ENCODE data around the gene HERPUD1.
"Not testable (repeated sequence)": the region's sequence is repeated elsewhere in the genome, so short reads cannot be mapped to it uniquely, and the experiment has no call there.

Gene HERPUD1

DNA sequence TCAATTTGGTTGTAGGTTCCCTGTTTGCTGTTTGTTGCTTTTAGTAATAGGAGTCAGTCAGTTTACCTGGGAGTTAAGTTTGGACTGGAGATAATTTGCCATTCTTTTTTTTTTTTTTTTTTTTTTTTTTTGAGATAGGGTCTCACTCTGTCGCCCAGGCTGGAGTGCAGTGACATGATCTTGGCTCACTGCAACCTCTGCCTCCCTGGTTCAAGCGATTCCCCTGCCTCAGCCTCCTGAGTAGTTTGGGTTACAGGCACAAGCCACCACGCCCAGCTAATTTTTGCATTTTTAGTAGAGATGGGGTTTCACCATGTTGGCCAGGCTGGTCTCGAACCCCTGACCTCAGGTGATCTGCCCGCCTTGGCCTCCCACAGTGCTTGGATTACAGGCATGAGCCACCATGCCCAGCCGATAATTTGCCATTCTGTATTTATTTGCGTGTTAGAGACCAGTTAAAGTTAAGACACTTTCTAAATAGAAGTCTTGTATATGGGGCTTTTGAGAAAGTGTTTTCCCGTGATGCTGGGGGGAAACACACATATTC is 2.7 kb downstream of the HERPUD1 start:
- not testable (repeated sequence) for DNase-seq (ENCODE audit: low read depth)

DNA sequence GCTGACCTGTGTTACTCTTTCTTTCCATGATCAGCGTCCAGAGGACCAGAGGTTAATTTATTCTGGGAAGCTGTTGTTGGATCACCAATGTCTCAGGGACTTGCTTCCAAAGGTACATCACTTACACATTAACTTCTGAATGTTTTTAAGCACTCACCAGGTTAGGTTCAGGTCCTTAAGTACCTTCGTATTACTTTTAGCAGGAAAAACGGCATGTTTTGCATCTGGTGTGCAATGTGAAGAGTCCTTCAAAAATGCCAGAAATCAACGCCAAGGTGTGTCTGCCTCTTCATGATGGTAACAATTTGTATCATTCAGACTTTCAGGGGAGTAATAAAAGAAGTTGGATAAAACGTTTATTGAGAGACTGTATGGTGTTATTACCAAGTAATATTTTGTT is 3.3 kb downstream of the HERPUD1 start:
- DNase-seq (ENCODE audit: low read depth), result no peak

DNA sequence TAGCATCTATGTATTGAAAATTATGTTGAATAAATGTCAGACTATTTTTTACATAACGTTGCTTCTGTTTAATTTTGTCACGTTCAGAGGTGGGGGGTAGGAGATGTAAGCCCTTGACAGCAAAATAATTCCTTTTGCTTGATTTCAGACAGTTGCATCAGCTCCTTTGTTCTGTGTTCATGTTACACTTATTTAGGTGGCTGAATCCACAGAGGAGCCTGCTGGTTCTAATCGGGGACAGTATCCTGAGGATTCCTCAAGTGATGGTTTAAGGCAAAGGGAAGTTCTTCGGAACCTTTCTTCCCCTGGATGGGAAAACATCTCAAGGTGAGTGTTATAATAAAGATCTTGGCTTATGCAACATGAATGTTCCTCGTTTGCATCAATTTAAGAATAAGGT is 4.5 kb downstream of the HERPUD1 start:
- no peak for DNase-seq (ENCODE audit: low read depth)

DNA sequence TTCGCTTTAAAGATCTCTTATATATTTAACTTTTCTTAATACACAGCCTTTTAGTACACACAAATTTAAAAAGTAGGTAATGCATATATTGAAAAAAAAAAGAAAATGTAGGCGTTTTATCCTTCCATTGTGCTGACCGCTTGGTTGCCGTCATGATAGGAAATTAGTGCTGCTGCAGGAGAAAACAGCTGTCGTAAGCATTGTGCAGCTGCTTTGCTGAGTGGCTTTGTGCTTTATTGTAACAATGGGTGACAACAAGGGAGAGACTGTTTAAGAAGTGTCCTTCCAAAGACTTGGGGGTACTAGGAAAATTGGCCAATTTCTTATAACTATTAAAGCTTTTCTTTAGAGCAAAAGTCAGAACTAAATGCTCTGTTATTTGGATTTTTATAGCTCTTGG is 5.0 kb downstream of the HERPUD1 start:
- DNase-seq (ENCODE audit: low read depth), result no peak

DNA sequence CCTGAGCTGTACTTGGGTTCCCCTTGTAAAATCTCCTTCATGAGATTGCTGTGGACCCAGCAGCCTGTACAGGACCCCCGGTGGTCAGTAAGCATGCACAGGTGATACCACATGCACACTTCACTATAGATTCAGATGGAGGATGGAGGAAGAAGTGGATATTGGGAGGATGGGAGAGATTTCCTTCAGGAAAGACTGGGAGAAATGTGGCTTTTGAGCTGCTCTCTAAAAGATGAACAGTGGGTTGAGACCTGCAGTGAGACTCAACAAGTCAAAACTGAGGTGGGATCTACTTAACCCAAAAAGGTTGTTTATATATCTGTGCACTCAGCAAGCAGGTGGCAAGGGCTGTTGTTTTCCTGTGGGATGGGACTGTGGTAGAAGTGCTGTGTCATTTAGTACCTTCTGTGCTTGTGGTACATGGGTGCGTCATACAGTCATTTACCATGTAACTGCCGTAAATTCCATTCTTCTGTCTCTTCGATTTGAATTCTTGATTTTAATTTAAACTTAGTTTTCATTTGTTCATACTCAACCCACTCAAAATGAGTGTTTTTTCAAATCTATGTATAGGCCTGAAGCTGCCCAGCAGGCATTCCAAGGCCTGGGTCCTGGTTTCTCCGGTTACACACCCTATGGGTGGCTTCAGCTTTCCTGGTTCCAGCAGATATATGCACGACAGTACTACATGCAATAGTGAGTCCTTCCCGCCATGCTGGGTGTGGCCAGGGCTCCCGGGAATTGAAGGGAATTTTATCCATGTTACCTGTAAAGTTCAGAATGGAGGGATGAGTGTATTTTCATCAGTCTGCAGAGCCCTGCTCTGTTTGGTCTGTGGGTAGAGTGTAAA is 6.9 kb downstream of the HERPUD1 start:
- DNase-seq (ENCODE audit: low read depth), result peak; percentile 23

DNA sequence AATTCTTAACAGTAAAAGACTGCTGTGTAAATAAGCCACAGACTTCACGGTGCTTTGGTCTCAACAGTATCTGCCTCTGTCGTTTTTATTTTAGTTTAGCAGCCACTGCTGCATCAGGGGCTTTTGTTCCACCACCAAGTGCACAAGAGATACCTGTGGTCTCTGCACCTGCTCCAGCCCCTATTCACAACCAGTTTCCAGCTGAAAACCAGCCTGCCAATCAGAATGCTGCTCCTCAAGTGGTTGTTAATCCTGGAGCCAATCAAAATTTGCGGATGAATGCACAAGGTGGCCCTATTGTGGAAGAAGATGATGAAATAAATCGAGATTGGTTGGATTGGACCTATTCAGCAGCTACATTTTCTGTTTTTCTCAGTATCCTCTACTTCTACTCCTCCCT is 7.9 kb downstream of the HERPUD1 start:
- no peak for DNase-seq (ENCODE audit: low read depth)

DNA sequence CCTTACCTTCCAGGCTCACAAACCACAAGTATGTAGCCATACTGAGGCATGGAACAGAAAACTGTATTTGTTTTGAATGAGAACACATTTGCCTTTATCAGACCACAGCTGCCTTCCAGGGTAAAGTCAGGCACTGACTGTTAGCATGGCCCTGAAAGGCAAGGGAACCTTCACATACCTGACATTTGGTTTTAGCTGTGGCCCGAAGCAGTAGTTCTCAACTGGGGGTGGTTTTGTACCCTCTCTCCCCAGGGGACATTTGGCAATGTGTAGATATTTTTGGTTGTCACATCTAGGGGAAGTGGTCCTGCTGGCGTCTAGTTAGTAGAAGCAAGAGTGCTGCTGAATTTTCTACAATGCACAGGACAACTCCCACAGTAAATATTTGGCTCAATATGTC is 9.2 kb downstream of the HERPUD1 start:
- DNase-seq (ENCODE audit: low read depth), result no peak

DNA sequence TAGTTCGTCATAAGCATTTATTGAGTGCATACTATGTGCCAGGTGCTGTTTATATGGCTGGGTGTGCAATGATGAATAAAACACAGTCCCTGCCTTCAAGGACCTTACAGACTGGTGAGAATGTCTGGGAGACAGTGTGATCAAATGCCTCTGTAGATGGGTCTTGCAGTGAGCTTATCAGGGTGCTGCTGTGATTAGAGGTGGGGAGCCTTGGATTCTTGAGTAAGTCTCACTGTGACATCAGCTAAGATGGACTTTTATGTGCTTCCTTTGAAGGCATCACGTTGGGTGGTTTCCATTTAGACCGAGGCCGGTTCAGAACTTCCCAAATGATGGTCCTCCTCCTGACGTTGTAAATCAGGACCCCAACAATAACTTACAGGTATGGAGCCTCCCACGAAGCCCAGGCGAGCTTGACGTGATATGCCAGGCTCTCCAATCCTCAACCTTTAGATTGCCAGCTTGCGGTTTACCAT is 10.0 kb downstream of the HERPUD1 start:
- DNase-seq (ENCODE audit: low read depth), result no peak

DNA sequence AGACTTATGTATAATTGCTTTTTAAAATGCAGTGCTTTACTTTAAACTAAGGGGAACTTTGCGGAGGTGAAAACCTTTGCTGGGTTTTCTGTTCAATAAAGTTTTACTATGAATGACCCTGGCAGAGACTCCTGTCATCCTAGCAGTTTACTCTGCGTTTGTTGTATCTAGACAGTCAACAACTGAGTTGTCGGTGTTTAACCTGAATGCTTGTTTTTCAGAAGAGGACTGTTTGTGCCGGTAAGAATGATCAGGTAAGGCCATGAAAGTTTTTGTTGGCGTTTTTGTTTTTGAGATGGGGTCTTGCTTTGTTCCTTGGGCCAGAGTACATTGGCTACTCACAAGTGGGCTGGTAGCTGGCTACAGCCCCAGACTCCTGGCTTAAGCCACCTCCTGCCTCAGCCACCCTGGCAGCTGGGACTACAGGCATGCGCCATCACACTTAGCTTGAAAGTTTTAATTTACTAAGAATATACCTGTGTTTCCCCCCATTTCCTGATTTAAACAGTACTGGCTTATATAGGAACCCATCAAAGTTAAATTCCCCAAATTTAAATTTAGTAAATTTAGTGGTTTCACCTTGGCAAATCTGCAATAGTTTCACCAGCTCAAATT is 11.9 kb downstream of the HERPUD1 start:
- no peak for DNase-seq (ENCODE audit: low read depth)

DNA sequence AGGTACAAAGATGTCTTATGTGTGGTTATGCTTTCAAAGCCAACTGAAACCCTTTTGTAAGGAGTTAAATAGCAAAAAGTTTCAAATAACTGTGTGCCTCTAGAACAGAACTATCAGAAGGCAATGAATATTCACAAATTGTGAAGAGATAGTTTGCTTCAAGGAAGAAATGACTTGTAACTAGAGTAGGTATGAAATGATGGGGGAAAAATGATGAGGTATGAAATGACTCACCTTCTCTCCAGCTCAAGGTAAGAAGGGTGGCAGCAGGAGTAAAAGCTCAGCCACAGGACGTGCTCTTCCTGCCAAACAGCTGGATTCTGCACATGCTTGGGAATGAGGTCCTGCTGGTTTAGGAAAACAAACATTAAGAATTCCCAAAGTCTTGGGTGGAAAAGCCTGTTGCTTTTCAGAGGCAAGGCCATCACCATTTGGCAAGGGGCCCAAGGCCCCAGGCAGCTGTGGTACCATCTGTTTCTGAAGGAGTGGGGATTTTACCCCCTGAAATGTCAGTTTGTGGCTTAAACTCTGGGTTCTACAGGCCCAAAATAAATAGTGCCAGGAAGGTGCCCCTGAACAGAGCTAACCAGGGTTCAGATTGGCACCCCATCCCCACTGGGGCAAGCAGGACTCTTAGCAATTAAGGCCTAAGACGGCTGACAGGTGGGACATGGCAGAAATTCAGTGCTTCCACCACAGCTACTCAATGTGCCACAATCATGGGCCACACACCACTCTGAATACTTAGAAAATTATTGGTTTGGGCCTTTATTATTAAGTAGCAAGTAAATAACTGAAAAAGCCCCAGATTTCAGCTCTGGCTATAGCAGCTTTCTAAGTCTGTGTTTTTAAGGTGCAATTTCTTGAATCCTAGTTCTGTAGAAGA is 13.3 kb downstream of the HERPUD1 start:
- no peak for DNase-seq (ENCODE audit: low read depth)

DNA sequence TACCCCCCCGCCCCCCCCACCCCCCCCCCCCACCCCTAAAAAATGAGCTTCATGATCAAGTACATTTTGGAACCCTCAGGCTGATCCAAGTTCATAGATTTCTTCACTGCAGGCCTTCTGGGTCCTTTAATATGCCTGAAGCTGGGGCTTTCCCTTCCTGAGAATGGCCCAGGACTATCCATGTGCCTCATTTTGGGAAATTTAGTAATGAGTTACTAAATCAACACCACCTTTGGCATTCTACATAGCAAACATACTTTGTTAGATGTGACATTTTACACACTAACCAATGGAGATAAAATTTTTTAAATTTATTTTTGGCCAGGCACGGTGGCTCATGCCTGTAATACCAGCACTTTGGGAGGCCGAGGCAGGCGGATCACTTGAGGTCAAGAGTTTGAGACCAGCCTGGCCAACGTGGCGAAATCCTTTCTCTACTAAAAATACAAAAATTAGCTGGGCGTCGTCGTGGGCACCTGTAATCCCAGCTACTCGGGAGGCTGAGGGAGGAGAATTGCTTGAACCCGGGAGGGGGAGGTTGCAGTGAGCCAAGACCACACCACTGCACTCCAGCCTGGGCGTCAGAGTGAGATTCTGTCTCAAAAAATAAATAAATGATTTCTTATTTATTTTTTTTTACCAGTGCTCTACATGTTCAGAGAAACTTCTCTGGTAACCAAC is 14.0 kb downstream of the HERPUD1 start:
- no peak for DNase-seq (ENCODE audit: low read depth)

DNA sequence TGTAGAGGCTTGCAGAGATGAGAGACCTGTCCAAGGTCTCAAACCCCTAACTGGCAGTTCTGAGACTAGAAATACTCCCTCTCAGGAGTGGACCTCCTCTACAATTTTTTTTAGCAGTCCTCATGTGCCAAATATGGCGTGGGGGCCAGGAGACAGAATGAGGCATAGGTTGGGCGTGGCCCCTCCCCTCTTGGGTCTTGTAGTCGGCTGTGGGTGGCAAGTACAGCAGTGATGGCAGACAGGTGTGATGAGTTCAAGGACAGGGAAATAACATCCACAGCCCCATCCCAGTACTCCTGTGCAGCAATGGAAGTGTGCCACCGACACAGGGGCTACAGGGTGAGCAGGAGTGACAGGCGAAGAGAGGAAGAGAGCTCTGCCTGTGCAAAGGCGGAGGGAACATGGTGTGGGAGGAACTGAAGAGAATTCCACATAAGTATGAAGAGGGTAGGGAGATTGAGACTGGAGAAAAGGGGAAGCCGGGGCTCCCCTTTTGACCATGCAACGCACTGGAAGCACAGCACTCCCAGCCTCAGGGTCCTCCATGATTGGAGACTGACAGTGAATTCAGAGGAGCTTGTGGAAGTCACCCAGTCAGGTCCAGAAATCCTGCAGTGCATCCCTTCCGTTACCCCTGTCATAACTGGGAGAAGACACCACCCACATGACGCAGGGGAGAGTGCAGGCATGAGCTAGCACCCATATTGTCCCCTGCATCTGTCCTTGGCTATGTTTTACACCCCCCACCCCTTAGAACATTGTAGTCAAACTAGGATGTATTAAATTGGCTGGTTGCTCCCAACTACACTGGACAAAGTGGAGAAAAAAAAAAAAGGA is 15.0 kb downstream of the HERPUD1 start:
- no peak for DNase-seq (ENCODE audit: low read depth)

DNA sequence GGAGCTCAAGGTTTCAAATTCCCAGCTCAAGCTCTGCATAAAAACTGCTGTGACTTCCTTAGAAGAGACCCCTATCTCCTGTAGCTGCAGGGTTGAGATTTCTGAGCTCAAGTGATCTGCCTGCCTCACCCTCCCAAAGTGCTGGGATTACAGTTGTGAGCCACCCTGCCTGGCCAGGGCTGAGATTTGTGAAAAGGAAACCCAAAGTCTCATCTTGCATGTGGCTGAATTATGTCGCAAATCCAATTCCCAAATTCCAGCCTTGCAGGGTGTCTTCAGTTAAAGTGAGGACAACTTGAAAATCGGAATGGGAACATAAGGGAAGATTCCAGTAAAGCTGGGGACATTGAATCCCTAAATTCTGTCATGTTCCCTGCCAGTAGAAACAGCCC is 15.7 kb downstream of the HERPUD1 start:
- DNase-seq (ENCODE audit: low read depth), result no peak

DNA sequence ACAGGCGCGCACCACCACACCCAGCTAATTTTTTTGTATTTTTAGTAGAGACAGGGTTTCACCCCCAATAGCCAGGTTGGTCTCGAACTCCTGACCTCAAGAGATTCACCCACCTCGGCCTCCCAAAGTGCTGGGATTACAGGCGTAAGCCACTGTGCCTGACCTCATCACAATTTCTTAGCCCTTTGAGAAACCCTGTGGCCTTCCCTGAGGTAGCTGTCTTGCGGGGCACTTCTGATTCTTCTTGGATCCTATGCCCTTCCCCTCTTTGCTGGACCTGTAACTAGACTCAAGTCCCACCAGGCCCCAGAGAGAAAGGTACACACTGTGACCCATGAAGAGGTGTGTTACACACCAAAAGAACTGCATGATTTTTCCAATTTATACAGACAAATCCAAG is 16.3 kb downstream of the HERPUD1 start:
- DNase-seq (ENCODE audit: low read depth), result no peak

DNA sequence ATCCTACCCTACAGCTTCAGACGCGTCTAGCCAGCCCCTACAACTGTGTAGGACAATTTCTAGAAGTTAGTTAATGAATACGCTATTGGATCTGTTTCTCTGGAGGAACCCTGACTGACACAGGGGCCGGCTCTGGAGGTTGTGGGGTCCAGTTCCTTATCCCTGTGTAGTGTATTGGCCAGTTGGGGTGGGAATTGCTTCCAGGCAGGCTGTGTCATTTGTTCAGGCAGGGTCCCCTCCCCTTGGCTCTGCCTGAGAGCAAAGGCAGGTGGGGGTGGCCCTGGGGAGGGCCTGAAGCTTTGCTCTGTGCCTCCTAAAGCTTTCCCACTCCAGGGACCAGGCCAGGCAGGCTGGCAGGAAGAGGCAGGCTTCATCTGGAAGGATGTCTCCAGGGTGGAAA is 18.1 kb downstream of the HERPUD1 start:
- no peak for DNase-seq (ENCODE audit: low read depth)

DNA sequence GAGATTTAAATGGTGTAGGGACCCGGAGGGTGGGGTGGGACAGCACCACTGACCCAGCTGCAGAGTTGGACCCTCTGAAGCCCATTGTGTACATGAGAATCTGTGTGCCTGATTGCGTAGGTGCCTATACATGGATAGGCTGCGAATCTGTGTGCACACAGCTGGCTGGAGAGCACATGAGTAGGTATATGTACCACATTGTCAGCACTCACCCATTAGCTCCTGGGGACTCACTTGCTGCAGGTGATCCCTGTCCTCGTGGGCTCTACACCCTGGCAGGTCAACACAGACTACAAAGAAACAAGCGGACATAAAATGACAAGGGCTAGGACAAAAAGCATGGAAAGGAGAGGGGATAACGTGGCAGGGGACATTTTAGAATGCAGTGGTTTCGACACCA is 18.5 kb downstream of the HERPUD1 start:
- DNase-seq (ENCODE audit: low read depth), result no peak

DNA sequence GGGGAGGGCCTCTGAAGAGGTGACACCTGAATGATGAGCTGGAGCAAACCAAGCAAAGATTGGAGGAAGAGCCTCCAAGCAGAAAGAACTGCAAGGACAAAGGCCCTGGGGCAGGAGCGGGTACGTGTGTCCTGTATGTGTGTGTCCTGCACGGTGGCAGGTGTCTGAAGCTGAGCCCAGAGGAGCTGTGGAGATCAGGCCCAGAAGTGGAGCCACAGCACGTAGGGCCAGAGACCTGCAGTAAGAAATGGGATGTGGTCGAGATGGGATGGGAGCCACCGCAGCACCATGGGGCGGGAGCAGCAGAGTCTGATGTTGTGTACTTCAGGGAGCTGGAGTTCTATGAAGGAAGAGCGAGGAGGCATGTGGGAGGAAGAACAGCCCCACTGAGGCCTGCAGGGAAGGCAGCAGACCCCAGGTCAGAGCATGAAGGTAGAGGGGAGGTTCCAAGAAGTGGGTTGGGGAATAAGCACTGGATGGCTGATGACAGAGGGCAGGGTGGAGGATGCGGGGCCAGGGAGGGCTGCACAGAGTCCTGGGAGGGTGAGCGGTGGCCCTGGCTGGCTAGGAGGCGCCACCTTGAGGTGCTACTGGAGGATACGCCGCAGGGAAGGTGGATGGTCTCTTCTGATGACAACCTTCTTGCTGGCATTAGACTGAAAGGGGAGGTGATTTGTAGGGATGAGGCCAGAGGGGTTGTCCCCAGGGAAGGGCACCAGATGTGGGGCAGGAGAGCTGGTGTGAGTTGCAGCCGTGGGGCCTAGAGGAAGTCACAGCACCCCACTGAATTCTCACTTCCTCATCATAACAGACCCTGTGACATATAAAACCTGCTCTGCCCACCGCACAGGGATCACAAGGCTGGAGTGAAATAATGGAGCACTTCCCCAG is 19.2 kb downstream of the HERPUD1 start:
- DNase-seq (ENCODE audit: low read depth), result peak; percentile 36

DNA sequence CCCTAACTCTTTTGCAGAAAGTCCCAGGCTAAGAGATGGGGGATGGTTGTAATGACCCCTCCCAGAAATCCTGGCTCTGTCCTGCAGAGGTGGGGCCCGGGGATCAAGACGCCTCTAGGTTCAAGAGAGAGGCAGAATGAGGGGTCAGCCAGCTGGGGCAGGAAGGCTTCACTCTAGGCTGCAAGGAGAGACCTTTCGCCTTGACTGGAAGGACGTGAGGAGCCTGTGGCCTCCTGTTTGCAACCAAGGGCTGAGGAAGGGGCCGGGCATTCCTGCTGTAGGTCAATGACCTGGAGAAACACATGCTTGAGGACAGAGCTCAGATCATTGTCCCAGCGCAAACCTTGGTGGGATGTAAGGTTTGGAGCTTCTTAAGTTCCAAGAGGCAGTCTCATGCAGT is 21.1 kb downstream of the HERPUD1 start:
- no peak for DNase-seq (ENCODE audit: low read depth)

DNA sequence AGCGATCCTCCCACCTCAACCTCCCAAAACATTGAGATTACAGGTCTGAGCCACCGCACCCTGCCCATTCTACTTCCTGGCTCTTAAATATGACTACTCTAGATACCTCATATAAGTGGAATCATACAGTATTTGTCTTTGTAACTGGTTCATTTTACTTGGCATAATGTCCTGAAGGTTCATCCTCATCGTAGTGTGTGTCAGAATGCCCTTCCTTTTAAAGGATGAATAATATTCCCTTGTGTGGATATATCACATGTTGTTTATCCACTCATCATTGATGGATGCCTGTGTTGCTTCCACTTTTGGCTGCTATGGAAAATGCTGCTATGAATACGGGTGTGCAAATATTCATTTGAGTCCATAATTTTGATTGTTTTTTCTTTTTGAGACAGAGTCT is 24.1 kb downstream of the HERPUD1 start:
- no peak for DNase-seq (ENCODE audit: low read depth)

DNA sequence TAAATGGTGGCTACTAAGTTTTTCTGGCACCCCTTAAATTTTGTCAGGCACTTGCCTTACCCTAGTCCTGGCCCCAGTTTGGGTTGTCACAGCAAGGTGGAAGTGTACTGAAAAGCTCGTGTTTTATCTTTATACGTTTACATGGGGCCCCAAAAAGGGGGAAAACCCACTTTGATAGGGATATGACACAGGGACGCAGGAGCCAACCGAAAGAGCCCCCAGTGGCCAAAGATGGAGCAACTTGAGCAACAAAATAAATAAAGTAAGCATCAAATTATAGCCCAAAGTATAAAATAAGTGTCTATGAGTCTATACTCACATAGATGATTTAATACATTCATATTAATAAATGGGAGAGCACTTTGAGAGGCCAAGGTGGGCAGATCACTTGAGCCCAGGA is 24.8 kb downstream of the HERPUD1 start:
- DNase-seq (ENCODE audit: low read depth), result no peak
